SU-DHL-6 (cell line): ENCODE results near the gene IL24.

Experiments used
- EZH2phosphoT487 ChIP-seq: fragments of 200-600 bp; sonication (generic), shearing (Covaris generic); conservative IDR thresholded peaks from 2 replicates; pipeline ENCODE4 v1.6.1; 2018; ENCODE audit warnings: mild to moderate bottlenecking, antibody characterized with exemption, low read length, moderate library complexity, mixed read lengths
- TF ChIP-seq, protein P1 (sequence below): fragments of 200-600 bp; sonication (generic); IDR thresholded peaks from one replicate; pipeline ENCODE4 v1.5.1; 2017; ENCODE audit warnings: antibody characterized with exemption, mild to moderate bottlenecking, low read length, moderate library complexity; ENCODE audit not compliant: insufficient read depth, poor library complexity, severe bottlenecking

DNA sequence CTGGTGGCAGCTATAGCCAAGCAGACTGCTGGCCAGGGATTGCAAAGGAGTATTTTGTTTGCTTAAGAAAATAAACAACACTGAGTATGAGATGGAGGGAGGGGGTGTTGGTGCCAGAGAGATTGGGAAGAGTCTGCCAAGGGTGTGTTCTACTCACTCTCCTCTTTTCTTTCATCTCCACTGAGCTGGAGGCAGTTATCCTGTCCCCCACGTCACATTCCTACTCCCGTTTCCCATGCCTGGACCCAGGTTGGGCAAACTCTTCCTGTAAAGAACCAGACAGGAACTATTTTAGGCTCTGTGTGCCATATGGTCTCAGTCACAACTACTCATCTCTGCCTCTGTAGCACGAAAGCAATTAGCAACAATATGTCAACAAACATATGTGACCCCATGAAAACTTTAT, 1.4 kb upstream of the IL24 start:
- TF ChIP-seq, protein P1, sequence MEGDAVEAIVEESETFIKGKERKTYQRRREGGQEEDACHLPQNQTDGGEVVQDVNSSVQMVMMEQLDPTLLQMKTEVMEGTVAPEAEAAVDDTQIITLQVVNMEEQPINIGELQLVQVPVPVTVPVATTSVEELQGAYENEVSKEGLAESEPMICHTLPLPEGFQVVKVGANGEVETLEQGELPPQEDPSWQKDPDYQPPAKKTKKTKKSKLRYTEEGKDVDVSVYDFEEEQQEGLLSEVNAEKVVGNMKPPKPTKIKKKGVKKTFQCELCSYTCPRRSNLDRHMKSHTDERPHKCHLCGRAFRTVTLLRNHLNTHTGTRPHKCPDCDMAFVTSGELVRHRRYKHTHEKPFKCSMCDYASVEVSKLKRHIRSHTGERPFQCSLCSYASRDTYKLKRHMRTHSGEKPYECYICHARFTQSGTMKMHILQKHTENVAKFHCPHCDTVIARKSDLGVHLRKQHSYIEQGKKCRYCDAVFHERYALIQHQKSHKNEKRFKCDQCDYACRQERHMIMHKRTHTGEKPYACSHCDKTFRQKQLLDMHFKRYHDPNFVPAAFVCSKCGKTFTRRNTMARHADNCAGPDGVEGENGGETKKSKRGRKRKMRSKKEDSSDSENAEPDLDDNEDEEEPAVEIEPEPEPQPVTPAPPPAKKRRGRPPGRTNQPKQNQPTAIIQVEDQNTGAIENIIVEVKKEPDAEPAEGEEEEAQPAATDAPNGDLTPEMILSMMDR, result no peak
- no peak for TF ChIP-seq EZH2phosphoT487
